Hepatocyte (in vitro differentiated cells): Measurements from ENCODE around the gene IAPP. TPM values are rescaled to one million over a fixed set of nuclear protein-coding genes. Genes with fewer than 3 reads are reported as not detected.
"Not testable (repeated sequence)": the region's sequence is repeated elsewhere in the genome, so short reads cannot be mapped to it uniquely, and the experiment has no call there.

Source experiments
- DNase-seq: peaks from one replicate; pipeline ENCODE4 v3.0.0-alpha.2; 2016; ENCODE audit warnings: low spot score
- H2AFZ ChIP-seq: fragments of 200-600 bp; sonication (generic); 2 replicates; pipeline ENCODE4 v1.6.0; 2016; ENCODE audit warnings: antibody characterized with exemption, mild to moderate bottlenecking
- H3K27ac ChIP-seq: fragments of 200-600 bp; sonication (generic); 2 replicates; pipeline ENCODE4 v1.5.1; 2016; ENCODE audit warnings: mild to moderate bottlenecking
- H3K27me3 ChIP-seq: fragments of 200-600 bp; sonication (generic); 2 replicates; pipeline ENCODE4 v1.6.1; 2016
- H3K36me3 ChIP-seq: fragments of 200-600 bp; sonication (generic); replicated peaks from 2 replicates; pipeline ENCODE4 v1.5.1; 2016; ENCODE audit warnings: low read depth; ENCODE audit not compliant: insufficient read depth
- H3K4me1 ChIP-seq: fragments of 200-600 bp; sonication (generic); 2 replicates; pipeline ENCODE4 v1.5.1; 2016; ENCODE audit warnings: mild to moderate bottlenecking, moderate library complexity; ENCODE audit not compliant: insufficient read depth
- H3K4me2 ChIP-seq: fragments of 200-600 bp; sonication (generic); 2 replicates; pipeline ENCODE4 v1.6.0; 2016
- H3K4me3 ChIP-seq: fragments of 200-600 bp; sonication (generic); 2 replicates; pipeline ENCODE4 v1.5.1; 2016; ENCODE audit warnings: mild to moderate bottlenecking
- H3K79me2 ChIP-seq: fragments of 200-600 bp; sonication (generic); 2 replicates; pipeline ENCODE4 v1.6.0; 2017; ENCODE audit warnings: mild to moderate bottlenecking
- H3K9me2 ChIP-seq: fragments of 200-600 bp; sonication (generic); replicated peaks from 2 replicates; pipeline ENCODE4 v1.6.0; 2017; ENCODE audit warnings: mild to moderate bottlenecking; ENCODE audit not compliant: insufficient read depth
- H3K9me3 ChIP-seq: fragments of 200-600 bp; sonication (generic); 2 replicates; pipeline ENCODE4 v1.5.1; 2016; ENCODE audit warnings: low read depth, mild to moderate bottlenecking
- H4K20me1 ChIP-seq: fragments of 200-600 bp; sonication (generic); 2 replicates; pipeline ENCODE4 v1.6.0; 2016; ENCODE audit warnings: mild to moderate bottlenecking; ENCODE audit not compliant: insufficient read depth, poor library complexity, severe bottlenecking
- CTCF ChIP-seq: fragments of 200-600 bp; sonication (generic); IDR thresholded peaks from 2 replicates; pipeline ENCODE4 v1.5.1; 2016; ENCODE audit warnings: antibody characterized with exemption, mild to moderate bottlenecking; ENCODE audit not compliant: poor library complexity
- EZH2 ChIP-seq: fragments of 200-600 bp; sonication (generic); IDR thresholded peaks from 2 replicates; pipeline ENCODE4 v1.6.1; 2016; ENCODE audit warnings: antibody characterized with exemption, mild to moderate bottlenecking, borderline replicate concordance
- EZH2phosphoT487 ChIP-seq: fragments of 200-600 bp; sonication (generic); IDR thresholded peaks from one replicate; pipeline ENCODE4 v1.6.1; 2018; ENCODE audit warnings: antibody characterized with exemption, mild to moderate bottlenecking, low read depth, moderate library complexity; ENCODE audit not compliant: unreplicated experiment, severe bottlenecking
- WGBS: methylation state at CpG from one replicate; pipeline ENCODE4 v1.1.6; 2016; ENCODE audit warnings: low lambda C conversion rate; ENCODE audit errors: missing lambda C conversion rate; 5-methylcytosine and 5-hydroxymethylcytosine counted together
- polyA plus RNA-seq: library from polyadenylated mRNA; unstranded; fragments of >200 nt; fragmentation: Nextera tagmentation; extraction: Ambion mirVana; gene quantifications from 2 replicates; pipeline ENCODE4 v1.2.1, GENCODE V29; 2016
- total RNA-seq: library from RNA; depleted of rRNA; stranded (reverse); fragments of >200 nt; gene quantifications from 2 replicates; pipeline ENCODE4 v1.2.3, GENCODE V29; 2014

Gene IAPP
- total and polyA plus RNA-seq, 2 experiments from 2014 or later, result not detected

GRCh38 chr12:21354641-21355040, 18.1 kb upstream of the IAPP start:
- no peaks in the 10 kb centered on the region for H3K4me1 ChIP-seq
- no peak overlapping the region for H3K27ac ChIP-seq
- H3K36me3 ChIP-seq, result no peaks in the 10 kb centered on the region
- no peak overlapping the region for H3K4me3 ChIP-seq
- H3K4me2 ChIP-seq, result no peak overlapping the region
- H2AFZ ChIP-seq, result no peak overlapping the region
- H3K9me3 ChIP-seq, result no peaks in the 10 kb centered on the region
- no peaks in the 10 kb centered on the region for H3K27me3 ChIP-seq
- WGBS, result 97% methylated on average over 1 of the region's 1 CpG
- TF ChIP-seq EZH2 (no peak), CTCF (no peak), EZH2phosphoT487 (no peak)
- H4K20me1 ChIP-seq, result no peaks in the 10 kb centered on the region
- H3K79me2 ChIP-seq, result no peaks in the 10 kb centered on the region
- no peaks in the 10 kb centered on the region for H3K9me2 ChIP-seq
- no peak for DNase-seq

- H3K27me3 ChIP-seq, H3K27ac ChIP-seq, DNase-seq, H3K4me3 ChIP-seq, H3K36me3 ChIP-seq, H2AFZ ChIP-seq, H3K9me3 ChIP-seq, H3K9me2 ChIP-seq, H3K4me2 ChIP-seq, H4K20me1 ChIP-seq, H3K4me1 ChIP-seq, H3K79me2 ChIP-seq: not testable (repeated sequence)
- WGBS, result 79% methylated on average over 10 of the region's 10 CpGs
These were observed 12.1 kb upstream of the IAPP start for GRCh38 chr12:21360632-21361031.

- Histone ChIP-seq H3K27me3 (no peaks in the 10 kb centered on the region), H3K4me1 (no peaks in the 10 kb centered on the region), H3K36me3 (no peaks in the 10 kb centered on the region), H2AFZ (no peak overlapping the region), H3K9me2 (no peaks in the 10 kb centered on the region), H3K27ac (no peak overlapping the region), H3K79me2 (no peaks in the 10 kb centered on the region), H3K4me2 (no peak overlapping the region), H3K4me3 (no peak overlapping the region), H3K9me3 (no peaks in the 10 kb centered on the region), H4K20me1 (no peaks in the 10 kb centered on the region)
- WGBS, result 39% methylated on average over 4 of the region's 4 CpGs
- no peak for DNase-seq
- TF ChIP-seq CTCF, result no peak
- TF ChIP-seq EZH2, result no peak
- TF ChIP-seq EZH2phosphoT487, result no peak
These were observed 3.3 kb upstream of the IAPP start for GRCh38 chr12:21369141-21369980.

- no peak for DNase-seq
- 88% methylated on average over 7 of the region's 7 CpGs for WGBS
These were observed 1.8 kb upstream of the IAPP start for GRCh38 chr12:21370845-21371449.

More at GRCh38 chr12:21370845-21371449, 1.8 kb upstream of the IAPP start:
- no peaks in the 10 kb centered on the region for H4K20me1 ChIP-seq
- H3K36me3 ChIP-seq, result no peaks in the 10 kb centered on the region
- no peak overlapping the region for H3K4me3 ChIP-seq
- H2AFZ ChIP-seq, result no peak overlapping the region
- no peak overlapping the region for H3K4me2 ChIP-seq
- no peaks in the 10 kb centered on the region for H3K9me2 ChIP-seq
- no peaks in the 10 kb centered on the region for H3K9me3 ChIP-seq
- no peaks in the 10 kb centered on the region for H3K4me1 ChIP-seq
- no peak for TF ChIP-seq EZH2
- no peak for TF ChIP-seq EZH2phosphoT487
- TF ChIP-seq CTCF, result no peak
- H3K27ac ChIP-seq, result no peak overlapping the region
- H3K27me3 ChIP-seq, result no peaks in the 10 kb centered on the region
- no peaks in the 10 kb centered on the region for H3K79me2 ChIP-seq
